Colon (tissue), 2 donors: ENCODE results near the gene GRK3.
"Not testable (repeated sequence)": the region's sequence is repeated elsewhere in the genome, so short reads cannot be mapped to it uniquely, and the experiment has no call there.

Experiments used
- FAIRE-seq: peaks from 2 replicates; lab custom pipeline; 2012; peaks lifted over from hg19 to GRCh38; lab: Jason Lieb, UNC
- donor health status: control.
- donor health status: control.

Gene GRK3

GRCh38 chr22:25572708-25573171 is 8.3 kb downstream of the GRK3 start:
- FAIRE-seq, result no peak

- FAIRE-seq, result no peak
Observed at GRCh38 chr22:25573841-25574240, 9.4 kb downstream of the GRK3 start.

- no peak for FAIRE-seq
Observed at GRCh38 chr22:25574736-25575135, 10.3 kb downstream of the GRK3 start.

GRCh38 chr22:25575674-25576392 is 11.4 kb downstream of the GRK3 start:
- not testable (repeated sequence) for FAIRE-seq

GRCh38 chr22:25581452-25581851 is 17.0 kb downstream of the GRK3 start:
- not testable (repeated sequence) for FAIRE-seq

- FAIRE-seq, result no peak
Observed at GRCh38 chr22:25582946-25583345, 18.5 kb downstream of the GRK3 start.

- FAIRE-seq, result not testable (repeated sequence)
Observed at GRCh38 chr22:25584993-25585392, 20.5 kb downstream of the GRK3 start.

GRCh38 chr22:25589664-25590063 is 25.2 kb downstream of the GRK3 start:
- FAIRE-seq, result not testable (repeated sequence)

GRCh38 chr22:25593323-25593722 is 28.8 kb downstream of the GRK3 start:
- FAIRE-seq, result not testable (repeated sequence)

GRCh38 chr22:25598609-25599008 is 34.1 kb downstream of the GRK3 start:
- FAIRE-seq, result no peak

GRCh38 chr22:25602445-25602844 is 38.0 kb downstream of the GRK3 start:
- no peak for FAIRE-seq

- no peak for FAIRE-seq
Observed at GRCh38 chr22:25602916-25603315, 38.4 kb downstream of the GRK3 start.

GRCh38 chr22:25605146-25605545 is 40.7 kb downstream of the GRK3 start:
- FAIRE-seq, result not testable (repeated sequence)

- FAIRE-seq, result not testable (repeated sequence)
Observed at GRCh38 chr22:25605565-25605964, 41.1 kb downstream of the GRK3 start.

- not testable (repeated sequence) for FAIRE-seq
Observed at GRCh38 chr22:25611284-25611683, 46.8 kb downstream of the GRK3 start.

- FAIRE-seq, result not testable (repeated sequence)
Observed at GRCh38 chr22:25613131-25613530, 48.7 kb downstream of the GRK3 start.

GRCh38 chr22:25613558-25613957 is 49.1 kb downstream of the GRK3 start:
- not testable (repeated sequence) for FAIRE-seq

GRCh38 chr22:25614791-25615190 is 50.3 kb downstream of the GRK3 start:
- not testable (repeated sequence) for FAIRE-seq

GRCh38 chr22:25621986-25622385 is 57.5 kb downstream of the GRK3 start:
- no peak for FAIRE-seq

GRCh38 chr22:25623310-25623734 is 58.8 kb downstream of the GRK3 start:
- FAIRE-seq, result no peak

- no peak for FAIRE-seq
Observed at GRCh38 chr22:25623851-25624250, 59.4 kb downstream of the GRK3 start.

- FAIRE-seq, result no peak
Observed at GRCh38 chr22:25624476-25624875, 60.0 kb downstream of the GRK3 start.

GRCh38 chr22:25625747-25626623 is 61.5 kb downstream of the GRK3 start:
- not testable (repeated sequence) for FAIRE-seq
